K562 (cell line): ENCODE measurements around the gene MAD2L1BP. TPM values are rescaled to one million over a fixed set of nuclear protein-coding genes. Genes with fewer than 3 reads are reported as not detected.
A peak's percentile ranks its signal among the peaks of the same experiment; 100 is the strongest.

ENCODE experiments used
- ARHGAP35 ChIP-seq: fragments of 450-650 bp; IDR thresholded peaks from 2 replicates; pipeline ENCODE4 v1.6.1; 2018; ENCODE audit not compliant: partially characterized antibody
- ATF7 ChIP-seq: fragments of 450-650 bp; IDR thresholded peaks from 2 replicates; pipeline ENCODE4 v1.7.1; 2014; ENCODE audit warnings: mild to moderate bottlenecking, moderate library complexity
- CCNT2 ChIP-seq: IDR thresholded peaks from 2 replicates; pipeline ENCODE4 v1.6.1; 2011; ENCODE audit warnings: borderline replicate concordance, low read depth, mild to moderate bottlenecking, moderate library complexity, mixed read lengths, low read length; ENCODE audit not compliant: insufficient read length; ENCODE audit errors: extremely low read depth
- CREBBP ChIP-seq: IDR thresholded peaks from one replicate; pipeline ENCODE4 v1.6.1; 2012; ENCODE audit warnings: low read depth, mild to moderate bottlenecking, control low read depth, inconsistent platforms, low read length
- HNRNPUL1 ChIP-seq: fragments of 200-400 bp; formaldehyde crosslinking; IDR thresholded peaks from 2 replicates; pipeline ENCODE4 v1.6.1; 2017; ENCODE audit warnings: low read length
- LARP7 ChIP-seq: fragments of 450-650 bp; IDR thresholded peaks from 2 replicates; pipeline ENCODE4 v1.6.1; 2016
- LEF1 ChIP-seq: fragments of 450-650 bp; IDR thresholded peaks from 2 replicates; pipeline ENCODE4 v1.6.1; 2016; ENCODE audit warnings: mild to moderate bottlenecking
- RBM17 ChIP-seq: fragments of 200-400 bp; formaldehyde crosslinking; IDR thresholded peaks from 2 replicates; pipeline ENCODE4 v1.6.1; 2017; ENCODE audit warnings: low read depth, mild to moderate bottlenecking, low read length, borderline replicate concordance
- SIRT6 ChIP-seq: IDR thresholded peaks from one replicate; pipeline ENCODE4 v1.6.1; 2012; ENCODE audit warnings: low read depth, mild to moderate bottlenecking, control low read depth, inconsistent platforms, low read length, moderate library complexity
- U2AF2 ChIP-seq: fragments of 200-400 bp; formaldehyde crosslinking; optimal IDR thresholded peaks from 2 replicates; pipeline ENCODE3; 2017; ENCODE audit warnings: low read depth, mild to moderate bottlenecking, low read length
- XRCC3 ChIP-seq: fragments of 450-650 bp; IDR thresholded peaks from 2 replicates; pipeline ENCODE4 v1.6.1; 2017; ENCODE audit warnings: mild to moderate bottlenecking, moderate library complexity
- ZBED1 ChIP-seq: IDR thresholded peaks from 2 replicates; pipeline ENCODE4 v1.6.1; 2014
- ZNF184 ChIP-seq: sonication (generic); formaldehyde crosslinking; IDR thresholded peaks from 2 replicates; pipeline ENCODE4 v1.5.0; 2020; ENCODE audit warnings: missing genetic modification reagents
- ZNF24 ChIP-seq: fragments of 450-650 bp; IDR thresholded peaks from 2 replicates; pipeline ENCODE4 v1.6.1; 2016
- ZNF316 ChIP-seq: fragments of 450-650 bp; IDR thresholded peaks from 2 replicates; pipeline ENCODE4 v1.6.1; 2016
- ZNF668 ChIP-seq: fragments of 250-450 bp; sonication (Bioruptor Pico); IDR thresholded peaks from 2 replicates; pipeline ENCODE4 v1.8.0; 2022; ENCODE audit warnings: mild to moderate bottlenecking, inconsistent platforms
- ZNF75A ChIP-seq: fragments of 450-650 bp; formaldehyde crosslinking; IDR thresholded peaks from 2 replicates; pipeline ENCODE4 v1.4.0; 2020; ENCODE audit warnings: mild to moderate bottlenecking
- polyA plus RNA-seq, 8 experiments: library from polyadenylated mRNA; depleted of rRNA in 4 of 8; stranded (reverse) in 5 of 8; unstranded in 3 of 8; fragments of >200 nt; fragmentation: Nextera tagmentation in 2 of 8; fragmentation: Illumina TruSeq in 1 of 8; extraction: Ambion mirVana in 2 of 8; extraction: Trizol in 1 of 8; gene quantifications; 2 replicates each; pipeline versions ENCODE4 v1.2.1 to v1.2.3, GENCODE V29; 2011 to 2014; ENCODE audit warnings: inconsistent platforms in 1 of 8, missing spikeins in 1 of 8
- total RNA-seq, 7 experiments: library from RNA; depleted of rRNA in 6 of 7; stranded (reverse); fragments of >200 nt in 6 of 7; fragmentation: Illumina TruSeq in 2 of 7; extraction: Trizol in 2 of 7; gene quantifications; 2 replicates each; pipeline versions ENCODE4 v1.2.1 to v1.2.3, GENCODE V29; 2011 to 2021; ENCODE audit warnings: low replicate concordance in 1 of 7
- TF ChIP-seq, protein P1 (sequence below): fragments of 450-650 bp; IDR thresholded peaks from 2 replicates; pipeline ENCODE4 v1.6.1; 2016; ENCODE audit warnings: antibody characterized with exemption
- TF ChIP-seq, protein P2 (sequence below): IDR thresholded peaks from 3 replicates; pipeline ENCODE4 v1.6.1; 2011; ENCODE audit warnings: borderline replicate concordance, mild to moderate bottlenecking, moderate library complexity; ENCODE audit not compliant: insufficient read length; ENCODE audit errors: extremely low read depth
- TF ChIP-seq, protein P3 (sequence below): fragments of 450-650 bp; conservative IDR thresholded peaks from 2 replicates; pipeline ENCODE4 v1.6.1; 2016; ENCODE audit warnings: missing genetic modification characterization, low read depth, mild to moderate bottlenecking, missing compliant biosample characterization, moderate library complexity
- TF ChIP-seq, protein P4 (sequence below): sonication (generic); formaldehyde crosslinking; IDR thresholded peaks from 2 replicates; pipeline ENCODE4 v1.8.1; 2023; ENCODE audit warnings: mild to moderate bottlenecking, missing genetic modification reagents
- TF ChIP-seq, protein P5 (sequence below): fragments of 250-450 bp; sonication (Bioruptor Pico); IDR thresholded peaks from 2 replicates; pipeline ENCODE4 v1.4.0; 2020; ENCODE audit warnings: mild to moderate bottlenecking

The MAD2L1BP gene
- total and polyA plus RNA-seq, 9 of the 15 experiments (the other 6 are each of a cell fraction or from before 2014, with no cell fraction given), result 69.7 to 321 (median 111) TPM

DNA sequence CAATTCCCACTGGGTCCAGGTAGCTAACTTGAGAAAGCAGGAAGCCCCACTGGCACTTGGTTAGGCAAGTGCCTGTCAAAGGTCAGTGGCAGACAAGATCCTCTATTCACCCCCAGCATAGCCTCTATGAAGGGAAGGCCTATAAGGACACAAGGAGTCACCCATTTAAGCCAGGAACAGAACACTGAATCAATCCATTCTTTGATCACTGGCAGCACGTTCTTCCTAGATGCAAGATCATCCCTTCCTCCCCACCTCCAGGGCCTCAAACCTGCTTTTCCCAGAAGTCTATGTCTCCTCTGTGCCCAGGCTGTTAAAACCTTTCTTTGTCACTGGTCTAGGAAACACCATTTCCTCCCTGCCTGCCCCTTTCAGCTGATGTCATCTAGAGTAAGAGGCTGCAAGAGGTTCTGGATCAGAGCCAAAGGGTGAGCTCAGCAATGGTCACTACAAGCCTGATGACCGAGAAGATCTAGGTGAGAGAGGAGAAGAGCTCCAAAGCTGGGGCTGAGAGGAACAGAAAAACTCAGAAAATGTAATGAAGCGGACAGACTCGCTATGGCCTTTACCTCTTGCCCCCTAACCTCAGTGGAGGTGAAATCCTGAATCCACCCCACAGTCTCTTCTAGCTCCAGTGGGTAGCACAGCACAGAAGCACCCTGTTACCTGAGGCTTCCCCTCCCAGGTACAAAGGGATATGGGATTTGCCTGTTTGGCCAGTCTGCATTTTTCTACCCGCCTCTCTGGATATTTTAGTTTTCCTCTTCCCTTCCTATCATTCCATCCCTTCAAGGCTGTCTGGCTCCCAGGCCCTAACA is 8.4 kb upstream of the MAD2L1BP start (continued):
- TF ChIP-seq RBM17, result no peak
- TF ChIP-seq, protein P1, sequence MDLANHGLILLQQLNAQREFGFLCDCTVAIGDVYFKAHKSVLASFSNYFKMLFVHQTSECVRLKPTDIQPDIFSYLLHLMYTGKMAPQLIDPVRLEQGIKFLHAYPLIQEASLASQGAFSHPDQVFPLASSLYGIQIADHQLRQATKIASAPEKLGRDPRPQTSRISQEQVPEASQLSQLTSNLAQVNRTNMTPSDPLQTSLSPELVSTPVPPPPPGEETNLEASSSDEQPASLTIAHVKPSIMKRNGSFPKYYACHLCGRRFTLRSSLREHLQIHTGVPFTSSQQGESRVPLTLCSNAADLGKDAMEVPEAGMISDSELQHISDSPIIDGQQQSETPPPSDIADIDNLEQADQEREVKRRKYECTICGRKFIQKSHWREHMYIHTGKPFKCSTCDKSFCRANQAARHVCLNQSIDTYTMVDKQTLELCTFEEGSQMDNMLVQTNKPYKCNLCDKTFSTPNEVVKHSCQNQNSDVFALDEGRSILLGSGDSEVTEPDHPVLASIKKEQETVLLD, result no peak
- TF ChIP-seq ZNF316, result peak; percentile 43; the same call in 1 of the 2 replicates
- TF ChIP-seq LARP7, result peak; percentile 44; the same call in 1 of the 2 replicates
- no peak for TF ChIP-seq CCNT2
- TF ChIP-seq ZBED1, result no peak; the same call in 1 of the 2 replicates
- TF ChIP-seq ZNF668 (CRISPR knock-in tag), result no peak
- TF ChIP-seq ZNF24, result no peak
- TF ChIP-seq, protein P2, sequence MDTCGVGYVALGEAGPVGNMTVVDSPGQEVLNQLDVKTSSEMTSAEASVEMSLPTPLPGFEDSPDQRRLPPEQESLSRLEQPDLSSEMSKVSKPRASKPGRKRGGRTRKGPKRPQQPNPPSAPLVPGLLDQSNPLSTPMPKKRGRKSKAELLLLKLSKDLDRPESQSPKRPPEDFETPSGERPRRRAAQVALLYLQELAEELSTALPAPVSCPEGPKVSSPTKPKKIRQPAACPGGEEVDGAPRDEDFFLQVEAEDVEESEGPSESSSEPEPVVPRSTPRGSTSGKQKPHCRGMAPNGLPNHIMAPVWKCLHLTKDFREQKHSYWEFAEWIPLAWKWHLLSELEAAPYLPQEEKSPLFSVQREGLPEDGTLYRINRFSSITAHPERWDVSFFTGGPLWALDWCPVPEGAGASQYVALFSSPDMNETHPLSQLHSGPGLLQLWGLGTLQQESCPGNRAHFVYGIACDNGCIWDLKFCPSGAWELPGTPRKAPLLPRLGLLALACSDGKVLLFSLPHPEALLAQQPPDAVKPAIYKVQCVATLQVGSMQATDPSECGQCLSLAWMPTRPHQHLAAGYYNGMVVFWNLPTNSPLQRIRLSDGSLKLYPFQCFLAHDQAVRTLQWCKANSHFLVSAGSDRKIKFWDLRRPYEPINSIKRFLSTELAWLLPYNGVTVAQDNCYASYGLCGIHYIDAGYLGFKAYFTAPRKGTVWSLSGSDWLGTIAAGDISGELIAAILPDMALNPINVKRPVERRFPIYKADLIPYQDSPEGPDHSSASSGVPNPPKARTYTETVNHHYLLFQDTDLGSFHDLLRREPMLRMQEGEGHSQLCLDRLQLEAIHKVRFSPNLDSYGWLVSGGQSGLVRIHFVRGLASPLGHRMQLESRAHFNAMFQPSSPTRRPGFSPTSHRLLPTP, result no peak
- no peak for TF ChIP-seq ARHGAP35
- TF ChIP-seq LEF1, result peak; percentile 9; the same call in 1 of the 2 replicates
- peak; percentile 99 for TF ChIP-seq ATF7
- TF ChIP-seq, protein P3, sequence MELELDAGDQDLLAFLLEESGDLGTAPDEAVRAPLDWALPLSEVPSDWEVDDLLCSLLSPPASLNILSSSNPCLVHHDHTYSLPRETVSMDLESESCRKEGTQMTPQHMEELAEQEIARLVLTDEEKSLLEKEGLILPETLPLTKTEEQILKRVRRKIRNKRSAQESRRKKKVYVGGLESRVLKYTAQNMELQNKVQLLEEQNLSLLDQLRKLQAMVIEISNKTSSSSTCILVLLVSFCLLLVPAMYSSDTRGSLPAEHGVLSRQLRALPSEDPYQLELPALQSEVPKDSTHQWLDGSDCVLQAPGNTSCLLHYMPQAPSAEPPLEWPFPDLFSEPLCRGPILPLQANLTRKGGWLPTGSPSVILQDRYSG (tag), result peak; percentile 94
- no peak for TF ChIP-seq SIRT6
- TF ChIP-seq CREBBP, result no peak
- no peak for TF ChIP-seq XRCC3
- no peak for TF ChIP-seq ZNF184
- TF ChIP-seq, protein P4, sequence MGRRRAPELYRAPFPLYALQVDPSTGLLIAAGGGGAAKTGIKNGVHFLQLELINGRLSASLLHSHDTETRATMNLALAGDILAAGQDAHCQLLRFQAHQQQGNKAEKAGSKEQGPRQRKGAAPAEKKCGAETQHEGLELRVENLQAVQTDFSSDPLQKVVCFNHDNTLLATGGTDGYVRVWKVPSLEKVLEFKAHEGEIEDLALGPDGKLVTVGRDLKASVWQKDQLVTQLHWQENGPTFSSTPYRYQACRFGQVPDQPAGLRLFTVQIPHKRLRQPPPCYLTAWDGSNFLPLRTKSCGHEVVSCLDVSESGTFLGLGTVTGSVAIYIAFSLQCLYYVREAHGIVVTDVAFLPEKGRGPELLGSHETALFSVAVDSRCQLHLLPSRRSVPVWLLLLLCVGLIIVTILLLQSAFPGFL, result no peak
- TF ChIP-seq HNRNPUL1, result no peak
- TF ChIP-seq, protein P5, sequence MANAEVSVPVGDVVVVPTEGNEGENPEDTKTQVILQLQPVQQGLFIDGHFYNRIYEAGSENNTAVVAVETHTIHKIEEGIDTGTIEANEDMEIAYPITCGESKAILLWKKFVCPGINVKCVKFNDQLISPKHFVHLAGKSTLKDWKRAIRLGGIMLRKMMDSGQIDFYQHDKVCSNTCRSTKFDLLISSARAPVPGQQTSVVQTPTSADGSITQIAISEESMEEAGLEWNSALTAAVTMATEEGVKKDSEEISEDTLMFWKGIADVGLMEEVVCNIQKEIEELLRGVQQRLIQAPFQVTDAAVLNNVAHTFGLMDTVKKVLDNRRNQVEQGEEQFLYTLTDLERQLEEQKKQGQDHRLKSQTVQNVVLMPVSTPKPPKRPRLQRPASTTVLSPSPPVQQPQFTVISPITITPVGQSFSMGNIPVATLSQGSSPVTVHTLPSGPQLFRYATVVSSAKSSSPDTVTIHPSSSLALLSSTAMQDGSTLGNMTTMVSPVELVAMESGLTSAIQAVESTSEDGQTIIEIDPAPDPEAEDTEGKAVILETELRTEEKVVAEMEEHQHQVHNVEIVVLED, result peak; percentile 47
- TF ChIP-seq ZNF75A (CRISPR knock-in tag), result peak; percentile 59; the same call in 1 of the 2 replicates
- no peak for TF ChIP-seq U2AF2
